ENCODE results near the gene ETNK2. TPM values are rescaled to one million over a fixed set of nuclear protein-coding genes. Genes with fewer than 3 reads are reported as not detected.

The ETNK2 gene
- total and polyA plus RNA-seq, 2 of the 13 experiments (the other 11 are each of a cell fraction or from before 2014, with no cell fraction given), result 15.5 to 42.8 TPM

DNA sequence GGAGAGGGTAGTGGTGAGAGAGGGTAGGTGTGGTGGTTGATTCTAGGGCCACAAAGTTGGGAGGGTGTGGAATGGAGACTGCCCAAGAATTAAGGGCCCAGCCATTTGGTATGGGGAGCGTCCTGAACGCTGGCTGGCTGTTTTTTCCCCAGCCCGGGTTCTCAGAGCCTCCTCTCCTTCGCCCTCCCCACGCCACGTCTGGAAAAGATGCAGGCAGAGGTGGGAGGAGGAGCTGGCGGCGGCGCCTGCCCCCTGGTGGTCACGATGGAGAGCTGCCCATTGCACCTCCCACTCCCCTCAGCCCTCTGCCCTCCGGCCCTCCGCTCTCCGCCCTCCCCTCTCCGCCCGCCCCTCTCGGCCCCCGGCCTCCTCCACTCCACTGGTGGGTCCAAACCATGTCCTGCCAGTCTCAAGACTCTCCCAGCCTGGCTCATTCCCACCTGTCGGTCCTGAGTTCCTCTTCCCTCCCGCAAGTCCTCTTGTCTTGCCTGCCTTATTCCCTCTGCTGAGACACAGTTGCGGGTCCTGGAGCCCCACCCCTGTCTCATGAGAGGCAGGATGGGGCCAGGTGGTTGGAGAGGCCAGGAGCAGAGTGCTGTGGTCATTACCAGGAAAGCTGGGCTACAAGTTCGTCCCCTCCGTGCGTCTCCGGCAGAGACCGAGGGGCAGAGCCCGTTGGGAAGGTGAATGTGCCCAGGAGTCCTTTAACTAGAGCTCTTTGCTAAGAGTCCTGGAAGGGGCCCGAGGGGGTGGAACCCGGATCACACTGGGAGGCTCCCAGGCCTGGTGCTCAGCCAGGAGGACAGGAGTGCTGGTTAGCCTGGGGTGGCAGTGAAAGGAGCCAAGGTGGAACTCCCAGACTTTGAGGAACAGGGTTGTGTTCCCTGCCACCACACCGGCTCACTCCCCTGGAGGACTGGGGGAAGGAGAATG, 22.6 kb downstream of the ETNK2 start (continued):
- TF ChIP-seq POLR2G (IDR thresholded peaks at IDR 0.05; ENCODE audit: low read depth, low read length) (peak; percentile 51; the same call in 1 of the 2 replicates), ZSCAN31 (CRISPR knock-in tag; IDR thresholded peaks at IDR 0.05; ENCODE audit: low read depth) (peak; percentile 57; the same call in 1 of the 2 replicates), MXD4 (CRISPR knock-in tag; IDR thresholded peaks at IDR 0.05) (no peak), ZNF891 (CRISPR knock-in tag; IDR thresholded peaks at IDR 0.05) (no peak), AGO2 (optimal IDR thresholded peaks at IDR 0.05; ENCODE audit: low read depth, low read length) (peak; percentile 70), ZNF619 (CRISPR knock-in tag; IDR thresholded peaks at IDR 0.05) (0 out of 2 replicates have a peak, but pooled peaks have one; percentile 42), KLF16 (CRISPR knock-in tag; IDR thresholded peaks at IDR 0.05) (peak in 1 of 2 experiments; percentile 59; a peak in 1 of 4 replicates), ZBTB20 (CRISPR knock-in tag; IDR thresholded peaks at IDR 0.05; ENCODE audit: borderline replicate concordance, low read depth) (peak; percentile 13; the same call in 1 of the 2 replicates), ADNP (CRISPR knock-in tag; IDR thresholded peaks at IDR 0.05) (no peak), ZNF629 (CRISPR knock-in tag; conservative IDR thresholded peaks at IDR 0.05) (no peak), ZMYM2 (CRISPR knock-in tag; IDR thresholded peaks at IDR 0.05) (no peak), ZNF569 (CRISPR knock-in tag; IDR thresholded peaks at IDR 0.05; ENCODE audit: borderline replicate concordance) (no peak), MEIS1 (CRISPR knock-in tag; IDR thresholded peaks at IDR 0.05; ENCODE audit: borderline replicate concordance) (no peak; the same call in 1 of the 2 replicates), SAP130 (CRISPR knock-in tag; IDR thresholded peaks at IDR 0.05; ENCODE audit: low read depth) (peak; percentile 42; the same call in 1 of the 2 replicates), BORCS8-MEF2B (CRISPR knock-in tag; IDR thresholded peaks at IDR 0.05) (peak; percentile 5; the same call in 1 of the 2 replicates)
- TF ChIP-seq, protein P1, sequence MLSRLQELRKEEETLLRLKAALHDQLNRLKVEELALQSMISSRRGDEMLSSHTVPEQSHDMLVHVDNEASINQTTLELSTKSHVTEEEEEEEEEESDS (CRISPR knock-in tag; IDR thresholded peaks at IDR 0.05; ENCODE audit: borderline replicate concordance), result no peak
- TF ChIP-seq, protein P2, sequence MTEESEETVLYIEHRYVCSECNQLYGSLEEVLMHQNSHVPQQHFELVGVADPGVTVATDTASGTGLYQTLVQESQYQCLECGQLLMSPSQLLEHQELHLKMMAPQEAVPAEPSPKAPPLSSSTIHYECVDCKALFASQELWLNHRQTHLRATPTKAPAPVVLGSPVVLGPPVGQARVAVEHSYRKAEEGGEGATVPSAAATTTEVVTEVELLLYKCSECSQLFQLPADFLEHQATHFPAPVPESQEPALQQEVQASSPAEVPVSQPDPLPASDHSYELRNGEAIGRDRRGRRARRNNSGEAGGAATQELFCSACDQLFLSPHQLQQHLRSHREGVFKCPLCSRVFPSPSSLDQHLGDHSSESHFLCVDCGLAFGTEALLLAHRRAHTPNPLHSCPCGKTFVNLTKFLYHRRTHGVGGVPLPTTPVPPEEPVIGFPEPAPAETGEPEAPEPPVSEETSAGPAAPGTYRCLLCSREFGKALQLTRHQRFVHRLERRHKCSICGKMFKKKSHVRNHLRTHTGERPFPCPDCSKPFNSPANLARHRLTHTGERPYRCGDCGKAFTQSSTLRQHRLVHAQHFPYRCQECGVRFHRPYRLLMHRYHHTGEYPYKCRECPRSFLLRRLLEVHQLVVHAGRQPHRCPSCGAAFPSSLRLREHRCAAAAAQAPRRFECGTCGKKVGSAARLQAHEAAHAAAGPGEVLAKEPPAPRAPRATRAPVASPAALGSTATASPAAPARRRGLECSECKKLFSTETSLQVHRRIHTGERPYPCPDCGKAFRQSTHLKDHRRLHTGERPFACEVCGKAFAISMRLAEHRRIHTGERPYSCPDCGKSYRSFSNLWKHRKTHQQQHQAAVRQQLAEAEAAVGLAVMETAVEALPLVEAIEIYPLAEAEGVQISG (CRISPR knock-in tag; IDR thresholded peaks at IDR 0.05), result peak; percentile 88
- TF ChIP-seq, protein P3, sequence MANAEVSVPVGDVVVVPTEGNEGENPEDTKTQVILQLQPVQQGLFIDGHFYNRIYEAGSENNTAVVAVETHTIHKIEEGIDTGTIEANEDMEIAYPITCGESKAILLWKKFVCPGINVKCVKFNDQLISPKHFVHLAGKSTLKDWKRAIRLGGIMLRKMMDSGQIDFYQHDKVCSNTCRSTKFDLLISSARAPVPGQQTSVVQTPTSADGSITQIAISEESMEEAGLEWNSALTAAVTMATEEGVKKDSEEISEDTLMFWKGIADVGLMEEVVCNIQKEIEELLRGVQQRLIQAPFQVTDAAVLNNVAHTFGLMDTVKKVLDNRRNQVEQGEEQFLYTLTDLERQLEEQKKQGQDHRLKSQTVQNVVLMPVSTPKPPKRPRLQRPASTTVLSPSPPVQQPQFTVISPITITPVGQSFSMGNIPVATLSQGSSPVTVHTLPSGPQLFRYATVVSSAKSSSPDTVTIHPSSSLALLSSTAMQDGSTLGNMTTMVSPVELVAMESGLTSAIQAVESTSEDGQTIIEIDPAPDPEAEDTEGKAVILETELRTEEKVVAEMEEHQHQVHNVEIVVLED (CRISPR knock-in tag; IDR thresholded peaks at IDR 0.05; ENCODE audit: borderline replicate concordance), result peak; percentile 18; the same call in 1 of the 2 replicates
- TF ChIP-seq, protein P4, sequence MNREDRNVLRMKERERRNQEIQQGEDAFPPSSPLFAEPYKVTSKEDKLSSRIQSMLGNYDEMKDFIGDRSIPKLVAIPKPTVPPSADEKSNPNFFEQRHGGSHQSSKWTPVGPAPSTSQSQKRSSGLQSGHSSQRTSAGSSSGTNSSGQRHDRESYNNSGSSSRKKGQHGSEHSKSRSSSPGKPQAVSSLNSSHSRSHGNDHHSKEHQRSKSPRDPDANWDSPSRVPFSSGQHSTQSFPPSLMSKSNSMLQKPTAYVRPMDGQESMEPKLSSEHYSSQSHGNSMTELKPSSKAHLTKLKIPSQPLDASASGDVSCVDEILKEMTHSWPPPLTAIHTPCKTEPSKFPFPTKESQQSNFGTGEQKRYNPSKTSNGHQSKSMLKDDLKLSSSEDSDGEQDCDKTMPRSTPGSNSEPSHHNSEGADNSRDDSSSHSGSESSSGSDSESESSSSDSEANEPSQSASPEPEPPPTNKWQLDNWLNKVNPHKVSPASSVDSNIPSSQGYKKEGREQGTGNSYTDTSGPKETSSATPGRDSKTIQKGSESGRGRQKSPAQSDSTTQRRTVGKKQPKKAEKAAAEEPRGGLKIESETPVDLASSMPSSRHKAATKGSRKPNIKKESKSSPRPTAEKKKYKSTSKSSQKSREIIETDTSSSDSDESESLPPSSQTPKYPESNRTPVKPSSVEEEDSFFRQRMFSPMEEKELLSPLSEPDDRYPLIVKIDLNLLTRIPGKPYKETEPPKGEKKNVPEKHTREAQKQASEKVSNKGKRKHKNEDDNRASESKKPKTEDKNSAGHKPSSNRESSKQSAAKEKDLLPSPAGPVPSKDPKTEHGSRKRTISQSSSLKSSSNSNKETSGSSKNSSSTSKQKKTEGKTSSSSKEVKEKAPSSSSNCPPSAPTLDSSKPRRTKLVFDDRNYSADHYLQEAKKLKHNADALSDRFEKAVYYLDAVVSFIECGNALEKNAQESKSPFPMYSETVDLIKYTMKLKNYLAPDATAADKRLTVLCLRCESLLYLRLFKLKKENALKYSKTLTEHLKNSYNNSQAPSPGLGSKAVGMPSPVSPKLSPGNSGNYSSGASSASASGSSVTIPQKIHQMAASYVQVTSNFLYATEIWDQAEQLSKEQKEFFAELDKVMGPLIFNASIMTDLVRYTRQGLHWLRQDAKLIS (CRISPR knock-in tag; IDR thresholded peaks at IDR 0.05), result no peak
